GM19324 (cell line): ENCODE results near the gene FAM229A.

ENCODE experiments used
- ATAC-seq: cut with Tn5 transposase; IDR thresholded peaks from one replicate; pipeline ENCODE4 v1.9.1; 2021; ENCODE audit warnings: mild to moderate bottlenecking, moderate library complexity; ENCODE audit not compliant: unreplicated experiment, low FRiP score

The FAM229A gene

GRCh38 chr1:32332290-32333079 lies 29.8 kb downstream of the FAM229A start:
- ATAC-seq, result no peak

GRCh38 chr1:32331549-32331948 lies 30.7 kb downstream of the FAM229A start:
- ATAC-seq, result no peak

- ATAC-seq, result no peak
These were observed 31.6 kb downstream of the FAM229A start for GRCh38 chr1:32330558-32331151.

GRCh38 chr1:32329931-32330466 lies 32.3 kb downstream of the FAM229A start:
- ATAC-seq, result no peak

GRCh38 chr1:32327204-32327603 lies 35.1 kb downstream of the FAM229A start:
- ATAC-seq, result no peak

- ATAC-seq, result no peak
These were observed 40.5 kb downstream of the FAM229A start for GRCh38 chr1:32321712-32322291.

- ATAC-seq, result no peak
These were observed 44.0 kb downstream of the FAM229A start for GRCh38 chr1:32318127-32318869.

GRCh38 chr1:32316903-32317277 lies 45.4 kb downstream of the FAM229A start:
- ATAC-seq, result no peak

- ATAC-seq, result no peak
These were observed 50.4 kb downstream of the FAM229A start for GRCh38 chr1:32311709-32312393.
